Measurements from ENCODE around the gene SLC36A1. TPM values are rescaled to one million over a fixed set of nuclear protein-coding genes. Genes with fewer than 3 reads are reported as not detected.

The SLC36A1 gene
- total and polyA plus RNA-seq, 2 donors (not counting 3 experiments of a cell fraction or from before 2014, with no cell fraction given) = 11.8 to 14.5 TPM

DNA sequence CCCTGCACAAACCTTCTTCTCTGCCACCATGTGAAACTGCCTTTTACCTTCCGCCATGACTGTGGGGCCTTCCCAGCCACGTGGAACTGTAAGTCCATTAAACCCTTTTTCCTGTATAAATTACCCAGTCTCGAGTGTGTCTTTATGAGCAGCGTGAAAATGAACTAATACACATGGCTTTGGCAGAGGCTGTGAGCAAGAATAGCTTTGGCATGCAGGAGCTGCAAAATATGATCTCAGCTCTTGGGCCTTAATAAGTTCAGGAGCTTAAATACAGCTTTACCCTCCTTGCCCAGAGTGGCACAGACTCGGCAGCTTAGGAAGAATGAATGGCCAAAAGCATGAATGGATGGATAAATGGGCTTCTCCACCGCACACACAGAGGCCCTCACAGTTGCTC lies 15.7 kb upstream of the SLC36A1 start:
- ChIA-PET POLR2A (no interaction called here), CTCF (no interaction called here)
- H4K20me1 ChIP-seq (replicated peaks; ENCODE audit: control insufficient read depth, extremely low read depth, insufficient read depth, low read length) = no peaks in the 10 kb centered on the region
- DNase-seq (ENCODE audit: low read depth, low spot score) (no peak), FAIRE-seq (no peak)
- dilution Hi-C loops (cut with MboI; ENCODE audit: extremely low pct_ligation_motif_present, low sequenced_read_pairs) = no loop called here
- intact Hi-C loops (cut with micrococcal nuclease) = no loop called here
- no peaks in the 10 kb centered on the region for H3K9me3 ChIP-seq (replicated peaks; ENCODE audit: control insufficient read depth, insufficient read depth, low read length)
- H3K4me2 ChIP-seq (ENCODE audit: insufficient read depth, low read length) = no peak overlapping the region
- H3K36me3 ChIP-seq (ENCODE audit: control insufficient read depth in 2 of 2, extremely low read depth in 1 of 2, insufficient read depth in 2 of 2, low read length in 2 of 2) = no peaks in the 10 kb centered on the region
- no TSS peak for BruUV-seq (replicated peaks)
- no peak overlapping the region for H2AFZ ChIP-seq (ENCODE audit: low read depth, low read length)
- TF ChIP-seq FOS (IDR thresholded peaks at IDR 0.05; ENCODE audit: borderline replicate concordance, insufficient read depth, low read length) (no peak), JUN (IDR thresholded peaks at IDR 0.05; ENCODE audit: borderline replicate concordance, insufficient read depth, insufficient read length, low read depth) (no peak), EZH2 (IDR thresholded peaks at IDR 0.05; ENCODE audit: borderline replicate concordance, low read depth, low read length, severe bottlenecking) (no peak), GATA2 (IDR thresholded peaks at IDR 0.05; ENCODE audit: insufficient read depth, insufficient read length, low read depth, low read length) (no peak), POLR2A (IDR thresholded peaks at IDR 0.05; ENCODE audit: low read depth, low read length) (no peak), POLR2AphosphoS5 (IDR thresholded peaks at IDR 0.05; ENCODE audit: insufficient read depth, low read depth, low read length) (no peak), MYC (IDR thresholded peaks at IDR 0.05; ENCODE audit: low read depth, low read length) (no peak), CTCF (IDR thresholded peaks at IDR 0.05; ENCODE audit: extremely low read depth in 1 of 2, insufficient read depth in 1 of 2, low read depth in 1 of 2, low read length in 2 of 2) (no peak)
- TF ChIP-seq, protein P1, sequence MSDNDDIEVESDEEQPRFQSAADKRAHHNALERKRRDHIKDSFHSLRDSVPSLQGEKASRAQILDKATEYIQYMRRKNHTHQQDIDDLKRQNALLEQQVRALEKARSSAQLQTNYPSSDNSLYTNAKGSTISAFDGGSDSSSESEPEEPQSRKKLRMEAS (IDR thresholded peaks at IDR 0.05; ENCODE audit: insufficient read depth, insufficient read length) = no peak
- H3K9ac ChIP-seq (replicated peaks; ENCODE audit: extremely low read depth, insufficient read depth, low read length) = no peak overlapping the region
- H3K79me2 ChIP-seq (ENCODE audit: control insufficient read depth, insufficient read depth, low read length) = no peaks in the 10 kb centered on the region
- no peak overlapping the region for H3K4me3 ChIP-seq (replicated peaks in 1 of 3; ENCODE audit: insufficient read depth in 1 of 3, low read depth in 1 of 3, low read length in 3 of 3)
- no peaks in the 10 kb centered on the region for H3K4me1 ChIP-seq (ENCODE audit: control insufficient read depth, extremely low read depth, insufficient read depth, low read length)
- no peaks in the 10 kb centered on the region for H3K9me1 ChIP-seq (replicated peaks; ENCODE audit: control insufficient read depth, extremely low read depth, insufficient read depth, low read length)
- no peak overlapping the region for H3K27ac ChIP-seq (ENCODE audit: insufficient read depth, low read depth, low read length)
- peaks cover 2 to 10% of the 10 kb centered on the region in 2 experiments for H3K27me3 ChIP-seq (ENCODE audit: control insufficient read depth in 2 of 2, insufficient read depth in 2 of 2, low read length in 2 of 2)

Measured in endothelial cell of umbilical vein (primary cell).